SU-DHL-6 (cell line): Measurements from ENCODE around the gene EP300.
"Not testable (repeated sequence)": the region's sequence is repeated elsewhere in the genome, so short reads cannot be mapped to it uniquely, and the experiment has no call there.

Experiments used
- CTCF ChIP-seq: fragments of 200-600 bp; sonication (generic); IDR thresholded peaks from one replicate; pipeline ENCODE4 v1.5.1; 2017; ENCODE audit warnings: antibody characterized with exemption, mild to moderate bottlenecking, low read length, moderate library complexity; ENCODE audit not compliant: insufficient read depth, poor library complexity, severe bottlenecking
- EZH2phosphoT487 ChIP-seq: fragments of 200-600 bp; sonication (generic), shearing (Covaris generic); conservative IDR thresholded peaks from 2 replicates; pipeline ENCODE4 v1.6.1; 2018; ENCODE audit warnings: mild to moderate bottlenecking, antibody characterized with exemption, low read length, moderate library complexity, mixed read lengths

GRCh38 chr22:41145921-41146320, 53.5 kb downstream of the EP300 start:
- TF ChIP-seq CTCF, EZH2phosphoT487: not testable (repeated sequence)
